Measurements from ENCODE around the gene ICAM3.
A peak's percentile ranks its signal among the peaks of the same experiment; 100 is the strongest.

Gene ICAM3

DNA sequence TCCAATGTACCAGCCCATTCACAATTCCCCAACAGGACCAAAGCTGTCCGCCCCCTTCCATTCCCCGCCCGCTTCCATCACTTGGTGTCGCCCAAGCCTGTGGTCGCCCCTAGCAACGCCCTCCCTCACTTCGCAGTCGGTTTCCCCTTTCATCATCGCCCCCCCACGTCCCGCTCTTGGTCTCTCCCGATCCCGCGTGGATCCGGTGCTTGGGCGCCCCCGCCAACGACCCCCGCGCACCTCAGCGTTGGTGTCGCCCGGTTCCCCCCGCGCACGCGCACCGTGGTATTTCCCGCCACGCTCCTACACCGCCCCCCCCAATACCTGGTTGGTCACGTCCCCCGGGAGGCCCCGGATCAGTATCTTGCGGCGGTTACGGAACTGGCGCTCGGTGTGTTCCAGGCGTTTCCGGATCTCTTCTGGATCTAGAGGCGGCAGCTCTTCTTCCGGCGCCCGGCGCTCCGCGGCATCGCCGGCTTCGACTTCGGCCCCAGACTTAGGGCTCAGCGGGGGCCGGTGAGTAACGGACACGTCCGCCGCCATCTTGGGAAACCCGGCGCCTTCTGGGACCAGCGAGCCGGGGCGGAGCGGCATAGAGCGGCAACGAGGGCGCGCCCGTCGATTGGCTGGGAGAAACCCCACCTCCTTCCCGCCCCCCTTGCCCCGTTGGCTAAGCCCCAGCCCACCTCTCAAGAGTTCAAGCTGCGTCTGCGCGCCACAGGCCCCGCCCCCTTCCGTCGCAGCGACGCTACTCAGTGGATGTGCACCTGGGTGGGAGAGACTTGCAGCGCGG is 6.3 kb downstream of the ICAM3 start, which contains the start of gene RAVER1:
Gene RAVER1, minus strand, starts transcription at position 565 of the 793 bp plus-strand sequence. Its CDS starts 22 bp downstream, at position 543.
- TF ChIP-seq, protein P1, sequence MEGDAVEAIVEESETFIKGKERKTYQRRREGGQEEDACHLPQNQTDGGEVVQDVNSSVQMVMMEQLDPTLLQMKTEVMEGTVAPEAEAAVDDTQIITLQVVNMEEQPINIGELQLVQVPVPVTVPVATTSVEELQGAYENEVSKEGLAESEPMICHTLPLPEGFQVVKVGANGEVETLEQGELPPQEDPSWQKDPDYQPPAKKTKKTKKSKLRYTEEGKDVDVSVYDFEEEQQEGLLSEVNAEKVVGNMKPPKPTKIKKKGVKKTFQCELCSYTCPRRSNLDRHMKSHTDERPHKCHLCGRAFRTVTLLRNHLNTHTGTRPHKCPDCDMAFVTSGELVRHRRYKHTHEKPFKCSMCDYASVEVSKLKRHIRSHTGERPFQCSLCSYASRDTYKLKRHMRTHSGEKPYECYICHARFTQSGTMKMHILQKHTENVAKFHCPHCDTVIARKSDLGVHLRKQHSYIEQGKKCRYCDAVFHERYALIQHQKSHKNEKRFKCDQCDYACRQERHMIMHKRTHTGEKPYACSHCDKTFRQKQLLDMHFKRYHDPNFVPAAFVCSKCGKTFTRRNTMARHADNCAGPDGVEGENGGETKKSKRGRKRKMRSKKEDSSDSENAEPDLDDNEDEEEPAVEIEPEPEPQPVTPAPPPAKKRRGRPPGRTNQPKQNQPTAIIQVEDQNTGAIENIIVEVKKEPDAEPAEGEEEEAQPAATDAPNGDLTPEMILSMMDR (IDR thresholded peaks at IDR 0.05; ENCODE audit: poor library complexity, severe bottlenecking) = no peak
- peak; percentile 84 for ATAC-seq (ENCODE audit: low read depth)
- Histone ChIP-seq H3K9me3 (ENCODE audit: severe bottlenecking) (no peaks in the 10 kb centered on the region), H3K4me1 (ENCODE audit: insufficient read depth, poor library complexity, severe bottlenecking) (no peaks in the 10 kb centered on the region), H3K27me3 (ENCODE audit: insufficient read depth, poor library complexity, severe bottlenecking) (no peaks in the 10 kb centered on the region), H3K36me3 (ENCODE audit: low read depth) (peaks cover 35% of the 10 kb centered on the region), H3K4me3 (ENCODE audit: severe bottlenecking) (peak within 1 kb of the TSS; percentile 84), H3K27ac (ENCODE audit: poor library complexity, severe bottlenecking) (peak within 1 kb of the TSS; percentile 49)
- DNase-seq (ENCODE audit: low spot score) = peak; percentile 96

DNA sequence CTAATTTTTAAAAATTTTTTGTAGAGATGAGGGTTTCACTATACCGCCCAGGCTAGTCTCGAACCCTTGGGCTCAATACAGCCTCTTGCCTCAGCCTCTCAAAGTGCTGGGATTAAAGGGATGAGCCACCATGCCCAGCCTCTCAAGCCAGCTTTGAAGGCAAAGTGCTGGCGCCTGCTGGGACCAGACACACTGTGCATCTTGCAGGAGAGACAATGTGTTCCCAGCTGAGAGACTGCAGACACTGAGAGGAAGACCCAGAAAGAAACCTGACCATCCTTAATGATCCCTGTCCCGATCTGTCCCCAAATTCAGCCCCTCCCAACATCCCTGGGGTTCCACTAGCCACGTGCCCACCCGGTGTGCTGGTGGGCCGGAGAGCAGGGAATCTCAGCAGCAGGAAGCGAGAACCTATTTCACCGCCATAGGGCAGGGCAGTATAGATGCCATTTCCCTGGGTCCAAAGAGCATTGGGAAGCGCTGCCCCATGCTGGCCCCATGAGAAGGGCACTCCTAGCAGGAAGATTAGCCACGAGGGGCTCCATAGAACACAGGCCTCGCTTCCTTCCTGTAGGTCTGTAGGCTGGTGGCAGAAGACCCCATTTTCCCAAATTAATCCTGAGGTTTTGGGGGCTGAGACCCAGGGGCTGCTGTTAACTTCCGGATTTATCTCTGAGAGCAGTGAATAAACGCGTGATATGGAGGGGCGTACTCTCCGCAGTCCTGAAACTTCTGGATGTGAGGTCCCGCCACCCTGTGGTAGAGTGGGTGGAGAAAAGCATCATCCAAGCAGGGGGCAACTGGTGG is 7.1 kb downstream of the ICAM3 start:
- H3K27me3 ChIP-seq (ENCODE audit: insufficient read depth, poor library complexity, severe bottlenecking) = no peaks in the 10 kb centered on the region
- ATAC-seq (ENCODE audit: low read depth) = no peak
- TF ChIP-seq, protein P1 (IDR thresholded peaks at IDR 0.05; ENCODE audit: poor library complexity, severe bottlenecking) = peak; percentile 2
- DNase-seq (ENCODE audit: low spot score) = no peak
- no peaks in the 10 kb centered on the region for H3K4me1 ChIP-seq (ENCODE audit: insufficient read depth, poor library complexity, severe bottlenecking)
- no peaks in the 10 kb centered on the region for H3K9me3 ChIP-seq (ENCODE audit: severe bottlenecking)
- peaks cover 43% of the 10 kb centered on the region for H3K36me3 ChIP-seq (ENCODE audit: low read depth)
- H3K27ac ChIP-seq (ENCODE audit: poor library complexity, severe bottlenecking) = peak overlapping the region; percentile 49
- peak overlapping the region; percentile 84 for H3K4me3 ChIP-seq (ENCODE audit: severe bottlenecking)

DNA sequence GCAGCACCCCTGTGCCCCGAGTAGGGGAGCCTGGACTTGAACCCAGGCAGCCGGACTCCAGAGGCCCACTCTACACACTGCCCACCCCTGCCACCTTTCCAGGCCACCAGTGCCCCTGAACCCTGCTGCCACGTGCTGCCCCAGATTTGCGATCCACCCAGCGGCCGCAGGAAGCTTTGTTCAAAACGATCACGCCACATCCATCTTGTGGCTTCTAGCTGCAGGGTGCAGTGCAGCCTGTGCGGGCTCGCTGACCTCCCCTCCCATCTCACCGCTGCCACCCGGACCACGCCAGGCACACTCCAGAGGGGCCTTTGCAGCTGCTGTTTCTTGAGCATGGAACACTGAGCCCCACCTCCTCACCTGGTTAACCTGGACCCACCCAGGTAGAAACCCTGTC is 9.9 kb downstream of the ICAM3 start:
- Histone ChIP-seq H3K36me3 (ENCODE audit: low read depth) (peaks cover 71% of the 10 kb centered on the region), H3K27ac (ENCODE audit: poor library complexity, severe bottlenecking) (no peak overlapping the region), H3K9me3 (ENCODE audit: severe bottlenecking) (no peaks in the 10 kb centered on the region), H3K4me1 (ENCODE audit: insufficient read depth, poor library complexity, severe bottlenecking) (no peaks in the 10 kb centered on the region), H3K4me3 (ENCODE audit: severe bottlenecking) (no peak overlapping the region), H3K27me3 (ENCODE audit: insufficient read depth, poor library complexity, severe bottlenecking) (no peaks in the 10 kb centered on the region)
- DNase-seq (ENCODE audit: low spot score) (no peak), ATAC-seq (ENCODE audit: low read depth) (no peak)
- TF ChIP-seq, protein P1 (IDR thresholded peaks at IDR 0.05; ENCODE audit: poor library complexity, severe bottlenecking) = no peak

DNA sequence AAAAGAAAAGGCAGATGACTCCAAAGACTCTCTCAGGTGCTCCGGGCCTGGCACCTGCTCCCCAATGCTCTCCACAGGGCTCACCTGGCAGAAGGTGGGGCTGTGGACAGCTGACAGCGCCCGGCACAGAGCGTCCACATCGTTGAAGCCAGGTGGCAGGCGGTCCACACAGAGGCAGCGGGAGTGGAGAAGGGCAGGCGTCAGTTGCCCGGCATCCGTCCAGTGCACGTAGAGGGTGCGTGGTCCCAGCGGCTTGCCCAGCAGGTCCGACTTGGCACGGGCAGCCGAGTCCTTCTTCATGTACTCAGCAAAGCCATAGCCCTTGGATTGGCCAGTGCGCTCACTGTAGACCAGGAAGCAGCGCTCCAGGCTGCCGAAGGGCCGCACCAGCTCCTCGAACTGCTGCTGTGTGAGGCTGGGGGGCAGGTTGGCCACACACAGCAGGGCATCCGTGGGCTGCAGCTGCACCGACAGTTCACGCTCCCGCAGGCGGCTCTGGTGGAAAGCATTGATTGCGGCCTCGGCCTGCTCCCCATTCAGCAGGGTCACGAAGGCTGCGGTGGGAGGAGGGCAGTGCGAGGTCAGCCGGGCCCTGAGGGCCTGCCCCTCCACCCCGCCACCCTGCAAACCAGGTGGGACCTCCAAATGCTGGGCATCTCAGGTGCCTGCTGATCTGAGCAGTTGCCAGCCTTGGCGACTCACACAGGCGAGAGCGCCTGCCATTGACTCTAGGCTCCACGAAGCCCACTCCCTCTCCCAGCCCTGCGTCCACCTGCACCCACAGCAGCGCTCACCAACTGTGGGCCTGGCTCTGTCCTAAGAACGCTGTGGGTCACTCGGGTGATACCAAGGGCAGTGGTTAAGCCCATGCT is 10.6 kb downstream of the ICAM3 start:
- H3K9me3 ChIP-seq (ENCODE audit: severe bottlenecking) = no peaks in the 10 kb centered on the region
- no peaks in the 10 kb centered on the region for H3K4me1 ChIP-seq (ENCODE audit: insufficient read depth, poor library complexity, severe bottlenecking)
- TF ChIP-seq, protein P1 (IDR thresholded peaks at IDR 0.05; ENCODE audit: poor library complexity, severe bottlenecking) = no peak
- no peak overlapping the region for H3K27ac ChIP-seq (ENCODE audit: poor library complexity, severe bottlenecking)
- no peak overlapping the region for H3K4me3 ChIP-seq (ENCODE audit: severe bottlenecking)
- no peak for DNase-seq (ENCODE audit: low spot score)
- ATAC-seq (ENCODE audit: low read depth) = no peak
- H3K36me3 ChIP-seq (ENCODE audit: low read depth) = peaks cover 75% of the 10 kb centered on the region
- H3K27me3 ChIP-seq (ENCODE audit: insufficient read depth, poor library complexity, severe bottlenecking) = no peaks in the 10 kb centered on the region

All from RWPE2 (cell line).